GM19467 (cell line): ENCODE measurements around the gene CRNN.
A peak's percentile ranks its signal among the peaks of the same experiment; 100 is the strongest.

ENCODE experiments used
- ATAC-seq: cut with Tn5 transposase; IDR thresholded peaks from one replicate; pipeline ENCODE4 v1.9.1; 2021; ENCODE audit warnings: mild to moderate bottlenecking, moderate library complexity; ENCODE audit not compliant: unreplicated experiment

Gene CRNN

DNA sequence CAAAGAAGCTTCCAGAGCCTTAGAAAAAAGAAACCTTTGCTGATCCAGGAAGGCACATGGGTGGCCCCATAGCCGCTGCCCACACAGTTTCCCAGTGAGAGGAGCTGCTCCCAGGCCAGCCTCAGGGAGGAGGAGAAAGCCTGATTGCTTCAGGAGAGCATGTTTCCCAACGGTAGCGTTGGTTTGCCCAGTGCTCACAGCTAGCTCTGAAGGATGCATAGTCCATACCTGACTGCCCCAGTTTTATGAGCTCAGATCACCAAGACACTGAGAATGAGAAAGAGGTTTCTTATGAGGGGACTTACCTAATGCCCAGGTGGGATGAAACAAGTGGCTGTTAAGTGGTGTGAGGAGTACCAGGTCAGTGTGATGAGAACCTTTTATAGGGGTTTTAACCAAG is at the start of gene CRNN:
CRNN (minus strand) TSS at position 355 of the 400 bp plus-strand sequence. CDS start 2,030 bp downstream, outside the sequence.
- ATAC-seq: no peak

GRCh38 chr1:152462636-152463035 is 48.6 kb upstream of the CRNN start:
- ATAC-seq: no peak

DNA sequence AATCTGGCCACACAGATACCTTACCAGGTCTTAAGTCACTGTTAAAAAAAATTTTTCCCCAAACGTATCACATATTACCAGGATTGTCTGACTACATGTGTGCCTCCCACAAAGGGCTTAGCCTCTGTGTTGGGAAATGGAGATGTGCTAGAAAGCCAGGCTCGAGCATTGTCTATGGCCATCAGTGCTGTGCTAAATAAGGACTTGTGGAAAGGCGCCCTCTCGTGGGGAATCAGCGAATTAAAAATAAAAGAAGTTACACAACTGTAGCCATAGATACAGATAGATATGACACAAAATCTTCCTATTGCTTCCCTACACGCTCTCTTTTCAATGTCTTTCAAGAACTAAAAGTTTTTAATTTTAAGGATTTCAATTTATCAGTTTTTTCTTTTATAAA is 47.5 kb upstream of the CRNN start:
- ATAC-seq: no peak

- no peak for ATAC-seq
These were observed 46.5 kb upstream of the CRNN start for GRCh38 chr1:152460529-152460899.

- peak; percentile 90 for ATAC-seq
These were observed 45.8 kb upstream of the CRNN start for GRCh38 chr1:152459596-152460528.

GRCh38 chr1:152458384-152459185 is 44.5 kb upstream of the CRNN start:
- ATAC-seq: peak; percentile 34

DNA sequence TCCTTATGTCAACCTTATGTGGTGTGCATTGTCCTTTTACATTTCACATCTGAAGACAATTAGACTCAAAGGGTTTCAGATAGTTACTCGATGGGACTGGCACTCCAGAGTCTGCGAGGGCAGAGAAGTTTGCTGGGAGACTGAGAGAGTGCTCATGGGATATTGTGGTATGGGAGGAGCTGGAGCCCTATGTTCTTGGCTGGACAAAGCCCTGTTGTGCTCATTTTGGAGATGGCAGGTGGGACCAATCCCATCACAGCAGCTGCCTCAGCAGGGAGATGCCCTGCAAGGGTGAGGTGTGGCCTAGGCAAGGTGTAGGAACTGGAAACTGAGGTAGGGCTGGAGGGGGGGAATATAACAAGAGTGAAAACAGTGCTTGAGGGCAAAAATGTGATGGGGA is 43.5 kb upstream of the CRNN start:
- ATAC-seq: no peak

DNA sequence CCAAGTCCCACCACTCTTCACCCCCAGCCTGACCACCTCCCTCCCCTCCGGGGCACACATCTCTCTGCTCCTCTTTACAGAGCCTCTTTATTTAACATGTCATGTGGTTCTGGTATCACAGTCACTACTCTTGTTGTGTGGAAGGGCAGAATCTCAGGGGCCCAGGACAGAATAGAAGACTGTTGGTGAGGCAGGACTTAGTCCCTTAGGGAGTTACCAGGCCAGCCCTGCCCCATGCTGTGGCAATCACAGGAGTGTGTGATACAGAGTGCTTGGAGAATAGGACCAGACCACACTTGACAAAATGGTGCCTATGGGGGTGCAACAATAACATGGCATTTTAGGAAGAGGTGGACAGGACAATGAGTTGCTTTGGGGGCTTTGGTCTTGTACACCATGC is 43.0 kb upstream of the CRNN start:
- no peak for ATAC-seq

DNA sequence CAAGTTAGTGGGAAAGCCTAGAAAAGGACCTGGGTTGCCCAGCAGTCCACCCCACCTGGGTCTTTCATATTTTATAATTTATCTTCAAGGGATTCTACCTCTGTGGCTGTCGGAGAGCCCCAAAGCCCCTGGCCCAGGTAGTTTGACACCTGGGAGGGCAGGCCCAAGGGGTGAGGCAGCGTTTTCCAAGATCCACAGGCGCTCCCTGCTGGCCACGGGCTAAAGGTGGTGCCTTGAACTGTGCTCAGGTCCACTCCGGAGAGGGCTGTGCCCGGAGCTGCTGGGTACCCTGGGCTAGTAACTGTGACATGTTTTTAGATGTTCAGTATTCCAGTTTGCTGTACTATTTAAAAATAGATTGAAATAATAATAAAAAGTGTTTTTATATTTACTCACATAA is 37.2 kb upstream of the CRNN start:
- no peak for ATAC-seq

DNA sequence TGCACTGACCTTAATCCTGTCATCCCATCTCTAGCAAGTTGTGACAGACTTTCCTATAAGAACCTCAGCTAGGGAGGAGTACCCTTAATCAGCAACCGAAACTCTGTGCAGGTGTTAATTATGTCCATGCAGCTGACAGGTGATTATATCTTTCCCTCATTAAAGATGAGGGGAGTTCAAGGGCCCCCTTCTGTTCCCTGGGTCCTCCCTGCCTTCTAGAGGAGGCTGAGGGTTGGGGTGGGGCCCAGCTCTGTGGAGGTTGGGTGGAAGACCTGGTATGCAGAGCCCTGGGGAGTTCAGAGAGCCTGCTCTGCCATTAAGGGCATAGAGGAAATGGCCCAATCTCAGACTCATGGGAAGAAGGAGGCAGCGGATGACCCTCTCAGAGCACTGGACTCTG is 35.6 kb upstream of the CRNN start:
- ATAC-seq: no peak

DNA sequence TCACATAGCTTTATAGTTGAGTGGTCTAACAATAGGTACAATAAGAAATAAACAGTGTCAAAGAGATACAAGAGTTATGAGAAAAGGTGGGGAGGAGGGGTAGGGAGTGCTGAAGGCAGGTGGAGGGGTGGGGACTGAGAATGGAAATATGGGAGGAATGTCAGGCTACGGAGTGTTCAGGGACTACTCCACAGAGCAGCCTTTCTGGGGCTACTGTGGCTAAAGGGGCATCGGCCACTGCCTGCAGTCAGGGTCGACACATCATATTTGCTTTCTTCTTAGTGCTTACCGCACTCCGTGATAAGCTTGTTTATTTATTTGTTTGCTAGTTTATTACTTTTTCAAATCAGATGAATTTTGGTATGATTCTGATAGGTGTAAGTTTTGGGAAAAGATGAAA is 34.4 kb upstream of the CRNN start:
- ATAC-seq: no peak

DNA sequence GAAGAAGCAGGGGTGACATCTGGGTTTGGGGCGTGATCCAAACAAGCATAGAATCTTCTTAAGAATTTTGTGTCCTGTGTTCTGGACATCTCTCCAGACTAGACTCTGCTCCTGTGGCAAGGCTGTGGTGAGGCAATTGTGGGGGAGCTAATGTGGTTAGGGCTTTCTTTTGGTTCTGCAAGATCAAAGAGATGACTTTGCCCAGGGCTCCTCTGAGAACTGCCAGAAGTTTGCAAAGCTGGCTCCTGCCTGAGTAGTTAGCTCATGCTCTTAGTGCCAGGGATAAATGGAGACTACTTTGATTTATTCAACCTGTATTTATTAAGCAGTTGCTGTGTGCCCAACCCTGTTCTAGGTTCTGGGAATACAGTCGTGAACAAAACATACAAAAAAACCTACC is 34.0 kb upstream of the CRNN start:
- ATAC-seq: no peak

GRCh38 chr1:152447484-152447883 is 33.4 kb upstream of the CRNN start:
- ATAC-seq: no peak

GRCh38 chr1:152444045-152444444 is 30.0 kb upstream of the CRNN start:
- no peak for ATAC-seq

- ATAC-seq: no peak
These were observed 28.7 kb upstream of the CRNN start for GRCh38 chr1:152442765-152443164.

GRCh38 chr1:152442301-152442700 is 28.2 kb upstream of the CRNN start:
- ATAC-seq: no peak

GRCh38 chr1:152441756-152442155 is 27.7 kb upstream of the CRNN start:
- no peak for ATAC-seq

GRCh38 chr1:152440635-152441471 is 26.8 kb upstream of the CRNN start:
- peak; percentile 97 for ATAC-seq

- no peak for ATAC-seq
These were observed 22.8 kb upstream of the CRNN start for GRCh38 chr1:152436593-152437496.

DNA sequence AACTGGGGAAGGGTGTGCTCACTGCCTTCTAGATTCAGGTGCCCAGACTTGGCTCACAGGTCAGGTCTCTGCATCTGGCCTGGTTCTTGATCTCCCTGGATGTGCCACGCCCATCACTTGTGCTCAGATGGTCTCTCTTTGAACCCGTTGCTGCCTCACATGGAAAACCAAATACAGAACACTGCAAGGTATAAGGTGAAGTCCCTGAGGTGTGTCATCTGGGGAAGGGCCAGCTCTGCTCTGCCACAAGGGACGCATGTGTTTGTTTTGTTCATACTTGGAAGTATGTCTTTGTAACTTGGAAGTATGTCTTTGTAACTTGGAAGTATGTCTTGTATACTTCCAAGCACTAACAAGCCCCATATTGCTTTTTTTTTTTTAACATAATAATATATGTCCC is 13.4 kb upstream of the CRNN start:
- no peak for ATAC-seq
